AG04450 (cell line): ENCODE results near the gene PTPRR. TPM values are rescaled to one million over a fixed set of nuclear protein-coding genes. Genes with fewer than 3 reads are reported as not detected.
"Not testable (repeated sequence)": the region's sequence is repeated elsewhere in the genome, so short reads cannot be mapped to it uniquely, and the experiment has no call there.

ENCODE experiments used
- CTCF ChIA-PET: fragments of 300-600, 350-600 bp; formaldehyde crosslinking; extraction: SDS; loops from one replicate; lab custom pipeline; 2022; ENCODE audit warnings: antibody characterized with exemption, inconsistent platforms; lab: Charles Lee
- POLR2A ChIA-PET: fragments of 350-600 bp; formaldehyde crosslinking; extraction: SDS; loops from one replicate; lab custom pipeline; 2021; ENCODE audit warnings: antibody characterized with exemption, inconsistent platforms; lab: Yijun Ruan, JAX
- DNase-seq: peaks from one replicate; pipeline ENCODE4 v3.0.0-alpha.2; 2011; ENCODE audit warnings: low read depth, low spot score
- H3K27ac ChIP-seq: one replicate; pipeline ENCODE4 v1.5.1; 2012; ENCODE audit warnings: low read depth, low read length, control low read depth
- H3K27me3 ChIP-seq: one replicate; pipeline ENCODE4 v1.6.0; 2012; ENCODE audit warnings: low read length; ENCODE audit not compliant: control insufficient read depth, insufficient read depth
- H3K4me3 ChIP-seq: 2 replicates; pipeline ENCODE4 v1.5.1; 2011; ENCODE audit warnings: mild to moderate bottlenecking, low read depth, low read length, control low read depth
- H3K9me3 ChIP-seq: 2 replicates; pipeline ENCODE4 v1.5.1; 2012; ENCODE audit warnings: low read length; ENCODE audit not compliant: control insufficient read depth, insufficient read depth
- CTCF ChIP-seq: IDR thresholded peaks from 2 replicates; pipeline ENCODE4 v1.5.1; 2011; ENCODE audit warnings: low read depth, low read length, control low read depth, inconsistent platforms
- polyA plus RNA-seq: library from polyadenylated mRNA; depleted of rRNA; stranded (reverse); fragments of >200 nt; gene quantifications from 2 replicates; pipeline ENCODE4 v1.2.3, GENCODE V29; 2011

The PTPRR gene
- polyA plus RNA-seq, 1 experiment: 0.07 TPM

DNA sequence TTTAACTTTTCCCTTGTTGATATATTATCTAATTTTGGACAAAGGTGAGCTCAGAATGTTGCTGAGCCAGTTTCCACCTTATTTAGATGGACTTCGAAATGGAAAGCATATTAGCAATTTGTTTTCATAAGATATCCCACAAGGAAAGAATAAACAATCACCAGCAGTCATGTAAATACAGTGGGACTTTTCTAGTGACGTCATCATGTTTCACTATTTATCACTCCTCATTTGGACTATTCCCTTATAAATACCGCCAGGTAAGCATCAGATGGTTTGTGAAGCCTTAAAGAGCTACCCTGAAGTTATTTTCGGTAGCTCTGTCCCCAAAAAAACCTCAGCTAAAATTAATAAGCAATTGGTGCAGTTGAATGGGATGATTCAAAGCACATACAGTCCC is 110.7 kb downstream of the PTPRR start:
- DNase-seq: no peak
- ChIA-PET POLR2A (no interaction called here), CTCF (no interaction called here)
- H3K27me3 ChIP-seq: no peaks in the 10 kb centered on the region
- no peaks in the 10 kb centered on the region for H3K9me3 ChIP-seq
- TF ChIP-seq CTCF: no peak
- no peak overlapping the region for H3K4me3 ChIP-seq
- H3K27ac ChIP-seq: no peak overlapping the region

- H3K9me3 ChIP-seq, CTCF ChIA-PET, H3K27me3 ChIP-seq, POLR2A ChIA-PET, H3K27ac ChIP-seq, DNase-seq, H3K4me3 ChIP-seq: not testable (repeated sequence)
These were observed 112.5 kb downstream of the PTPRR start for GRCh38 chr12:70807993-70808392.

- ChIA-PET CTCF (interaction anchor here (1.3 kb wide), 1 partner anchor 10 kb away, joined by 3 read pairs; no protein-coding TSS in a partner anchor), POLR2A (no interaction called here)
These were observed 113.7 kb downstream of the PTPRR start for GRCh38 chr12:70806827-70807226.

DNA sequence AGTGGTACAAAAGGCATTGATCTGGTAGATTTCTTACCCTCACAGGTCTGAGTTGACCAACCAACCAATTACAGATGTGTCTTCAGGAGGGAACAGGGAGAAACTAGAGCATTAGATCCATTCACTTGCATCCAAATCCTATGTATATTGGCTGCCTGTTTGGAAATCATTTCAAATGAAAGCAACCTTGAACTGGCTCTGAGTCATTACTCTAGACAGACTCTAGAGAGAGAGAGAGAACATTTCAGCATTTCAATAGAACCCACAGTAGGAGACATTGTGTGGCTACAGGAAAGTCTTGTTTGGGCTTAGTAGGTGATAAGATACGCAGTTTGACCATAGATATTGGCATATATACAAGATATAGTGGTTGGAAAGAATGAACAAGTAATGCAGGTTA is 114.5 kb downstream of the PTPRR start:
- TF ChIP-seq CTCF: no peak
- no peaks in the 10 kb centered on the region for H3K9me3 ChIP-seq
- H3K27me3 ChIP-seq: no peaks in the 10 kb centered on the region
- CTCF ChIA-PET: no interaction called here
- no peak overlapping the region for H3K27ac ChIP-seq
- POLR2A ChIA-PET: no interaction called here
- DNase-seq: no peak
- no peak overlapping the region for H3K4me3 ChIP-seq

More at GRCh38 chr12:70806827-70807226, 113.7 kb downstream of the PTPRR start:
- no peak overlapping the region for H3K4me3 ChIP-seq
- no peaks in the 10 kb centered on the region for H3K27me3 ChIP-seq
- TF ChIP-seq CTCF: no peak
- DNase-seq: no peak
- H3K9me3 ChIP-seq: no peaks in the 10 kb centered on the region
- H3K27ac ChIP-seq: no peak overlapping the region

DNA sequence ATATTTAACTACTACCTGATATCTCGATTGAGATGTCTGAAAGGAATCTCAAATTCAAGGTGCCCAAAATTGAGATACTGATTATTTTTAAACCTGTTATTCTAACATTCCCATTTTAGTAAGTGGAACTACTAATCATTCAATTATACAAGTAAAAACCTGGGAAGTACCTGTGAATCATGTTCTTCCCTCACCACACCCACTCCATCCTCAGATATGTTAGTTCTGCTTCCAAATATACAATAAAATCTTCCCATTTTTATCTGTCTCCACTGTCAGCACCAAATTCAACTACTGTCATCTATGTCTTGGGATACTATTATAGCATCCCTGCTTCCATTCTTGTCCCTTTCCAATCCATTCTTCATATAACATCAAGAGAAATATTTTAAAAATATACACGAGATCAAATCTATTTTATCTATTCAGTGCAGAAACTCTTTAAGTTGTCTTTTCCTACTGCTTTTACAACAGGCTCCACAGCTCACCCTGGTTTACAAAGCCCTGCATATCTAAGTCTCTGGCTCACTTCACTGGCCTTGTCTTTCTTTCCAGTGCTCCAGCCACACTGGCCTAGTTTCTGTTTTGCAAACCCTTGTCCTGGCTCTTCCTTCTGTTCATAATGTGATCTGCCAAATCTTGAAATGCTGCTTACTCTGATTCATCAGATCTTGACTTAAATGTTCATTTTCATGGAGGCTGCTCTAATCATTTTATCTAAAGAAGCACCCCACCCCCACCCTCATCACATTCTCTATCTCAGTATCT is 122.3 kb downstream of the PTPRR start:
- CTCF ChIA-PET: no interaction called here
- no peak for DNase-seq
- Histone ChIP-seq H3K9me3 (no peaks in the 10 kb centered on the region), H3K27me3 (no peaks in the 10 kb centered on the region), H3K4me3 (no peak overlapping the region), H3K27ac (no peak overlapping the region)
- TF ChIP-seq CTCF: no peak
- POLR2A ChIA-PET: no interaction called here
